HFFc6 (cell line): ENCODE measurements around the gene NBR1. TPM values are rescaled to one million over a fixed set of nuclear protein-coding genes. Genes with fewer than 3 reads are reported as not detected.
"Not testable (repeated sequence)": the region's sequence is repeated elsewhere in the genome, so short reads cannot be mapped to it uniquely, and the experiment has no call there.

Experiments
- DNase-seq: peaks from one replicate; pipeline ENCODE4 v3.0.0-alpha.2; 2018
- H3K27ac Mint-ChIP-seq: 2 replicates; pipeline ENCODE4 v1.8.0; 2020; ENCODE audit warnings: mild to moderate bottlenecking, mixed read lengths
- H3K27me3 Mint-ChIP-seq: 2 replicates; pipeline ENCODE4 v1.8.0; 2021; ENCODE audit warnings: mild to moderate bottlenecking, moderate library complexity, mixed read lengths; ENCODE audit not compliant: insufficient read depth
- H3K36me3 Mint-ChIP-seq: 2 replicates; pipeline ENCODE4 v1.8.0; 2021; ENCODE audit warnings: low read depth, mixed read lengths
- H3K4me1 Mint-ChIP-seq: 2 replicates; pipeline ENCODE4 v1.8.0; 2020; ENCODE audit warnings: low read depth, mixed read lengths
- H3K4me3 Mint-ChIP-seq: 2 replicates; pipeline ENCODE4 v1.8.0; 2020; ENCODE audit warnings: mild to moderate bottlenecking, moderate library complexity, mixed read lengths
- H3K9me3 Mint-ChIP-seq: 2 replicates; pipeline ENCODE4 v1.8.0; 2020; ENCODE audit warnings: mild to moderate bottlenecking, mixed read lengths
- CTCF ChIP-seq: fragments of 200-600 bp; sonication (generic); IDR thresholded peaks from 2 replicates; pipeline ENCODE4 v1.5.0; 2021; ENCODE audit warnings: antibody characterized with exemption, mild to moderate bottlenecking
- total RNA-seq, 6 experiments: library from RNA; stranded (reverse); fragmentation: NEBNext Ultra II Directional; extraction: Animal tissue kit (Norgen Biotek cat#: 25700); gene quantifications; 2 replicates in 1 of 6; 3 replicates in 5 of 6; pipeline ENCODE4 v1.2.3, GENCODE V29; 2021

The NBR1 gene
- total RNA-seq, 6 experiments from 2014 or later = 104 to 123 (median 118) TPM

GRCh38 chr17:43140396-43141332 lies 30.4 kb upstream of the NBR1 start:
- Mint-ChIP-seq H3K4me3 (no peak overlapping the region), H3K27me3 (no peaks in the 10 kb centered on the region), H3K9me3 (no peaks in the 10 kb centered on the region), H3K4me1 (no peaks in the 10 kb centered on the region), H3K36me3 (no peaks in the 10 kb centered on the region), H3K27ac (no peak overlapping the region)
- DNase-seq = no peak
- TF ChIP-seq CTCF = no peak

GRCh38 chr17:43142153-43142552 lies 28.9 kb upstream of the NBR1 start:
- Mint-ChIP-seq H3K27me3 (no peaks in the 10 kb centered on the region), H3K9me3 (no peaks in the 10 kb centered on the region), H3K4me1 (no peaks in the 10 kb centered on the region), H3K36me3 (no peaks in the 10 kb centered on the region), H3K4me3 (no peak overlapping the region), H3K27ac (no peak overlapping the region)
- TF ChIP-seq CTCF = no peak
- no peak for DNase-seq

- TF ChIP-seq CTCF = no peak
- no peak overlapping the region for H3K27ac Mint-ChIP-seq
- H3K27me3 Mint-ChIP-seq = no peaks in the 10 kb centered on the region
- no peaks in the 10 kb centered on the region for H3K36me3 Mint-ChIP-seq
- DNase-seq = no peak
- H3K4me3 Mint-ChIP-seq = no peak overlapping the region
- H3K4me1 Mint-ChIP-seq = no peaks in the 10 kb centered on the region
- H3K9me3 Mint-ChIP-seq = no peaks in the 10 kb centered on the region
Observed at GRCh38 chr17:43143201-43143600, 27.8 kb upstream of the NBR1 start.

- DNase-seq = no peak
- TF ChIP-seq CTCF = no peak
- H3K4me1 Mint-ChIP-seq = no peaks in the 10 kb centered on the region
- H3K27me3 Mint-ChIP-seq = no peaks in the 10 kb centered on the region
- H3K36me3 Mint-ChIP-seq = no peaks in the 10 kb centered on the region
- H3K27ac Mint-ChIP-seq = no peak overlapping the region
- no peaks in the 10 kb centered on the region for H3K9me3 Mint-ChIP-seq
- H3K4me3 Mint-ChIP-seq = no peak overlapping the region
Observed at GRCh38 chr17:43146649-43147048, 24.4 kb upstream of the NBR1 start.

- H3K9me3 Mint-ChIP-seq = no peaks in the 10 kb centered on the region
- TF ChIP-seq CTCF = no peak
- no peaks in the 10 kb centered on the region for H3K4me1 Mint-ChIP-seq
- H3K4me3 Mint-ChIP-seq = no peak overlapping the region
- DNase-seq = no peak
- no peaks in the 10 kb centered on the region; the same call in 1 of the 2 replicates for H3K27me3 Mint-ChIP-seq
- H3K27ac Mint-ChIP-seq = no peak overlapping the region
- H3K36me3 Mint-ChIP-seq = peaks cover 9% of the 10 kb centered on the region
Observed at GRCh38 chr17:43151880-43152456, 19.0 kb upstream of the NBR1 start.

GRCh38 chr17:43153197-43153835 lies 17.7 kb upstream of the NBR1 start:
- not testable (repeated sequence) for H3K27me3 Mint-ChIP-seq, H3K9me3 Mint-ChIP-seq, H3K4me1 Mint-ChIP-seq, DNase-seq, H3K36me3 Mint-ChIP-seq, H3K4me3 Mint-ChIP-seq, H3K27ac Mint-ChIP-seq
